KMS-11 (cell line): ENCODE measurements around the gene GCHFR.
A peak's percentile ranks its signal among the peaks of the same experiment; 100 is the strongest.

ENCODE experiments used
- H2AFZ ChIP-seq: fragments of 200-600 bp; sonication (generic); 2 replicates; pipeline ENCODE4 v1.6.1; 2016; ENCODE audit warnings: antibody characterized with exemption, mixed run types, low read depth
- H3K27ac ChIP-seq: fragments of 200-600 bp; sonication (generic); 2 replicates; pipeline ENCODE4 v1.6.1; 2016; ENCODE audit warnings: mild to moderate bottlenecking, mixed run types
- H3K27me3 ChIP-seq: fragments of 200-600 bp; sonication (generic); 2 replicates; pipeline ENCODE4 v1.6.1; 2017; ENCODE audit warnings: mild to moderate bottlenecking, low read depth, mixed run types, moderate library complexity; ENCODE audit not compliant: insufficient read depth
- H3K36me3 ChIP-seq: fragments of 200-600 bp; sonication (generic); 2 replicates; pipeline ENCODE4 v1.6.1; 2017; ENCODE audit warnings: mild to moderate bottlenecking, mixed run types; ENCODE audit not compliant: insufficient read depth
- H3K4me1 ChIP-seq: fragments of 200-600 bp; sonication (generic); 2 replicates; pipeline ENCODE4 v1.6.1; 2016; ENCODE audit warnings: mild to moderate bottlenecking, low read depth, mixed run types; ENCODE audit not compliant: poor library complexity, severe bottlenecking
- H3K4me2 ChIP-seq: fragments of 200-600 bp; sonication (generic); 2 replicates; pipeline ENCODE4 v1.7.0; 2016; ENCODE audit warnings: mild to moderate bottlenecking, mixed run types
- H3K4me3 ChIP-seq: fragments of 200-600 bp; sonication (generic); IDR thresholded peaks from 2 replicates; pipeline ENCODE4 v1.6.1; 2017; ENCODE audit warnings: low read depth, low read length, mixed read lengths; ENCODE audit not compliant: insufficient read depth
- H3K79me2 ChIP-seq: fragments of 200-600 bp; sonication (generic); 2 replicates; pipeline ENCODE4 v1.6.1; 2016; ENCODE audit warnings: low read depth, mixed run types; ENCODE audit not compliant: insufficient read depth
- H3K9ac ChIP-seq: fragments of 200-600 bp; sonication (generic); 2 replicates; pipeline ENCODE4 v1.6.1; 2016; ENCODE audit warnings: mild to moderate bottlenecking, mixed run types
- H4K20me1 ChIP-seq: fragments of 200-600 bp; sonication (generic); 2 replicates; pipeline ENCODE4 v1.6.1; 2016; ENCODE audit warnings: mild to moderate bottlenecking, mixed run types; ENCODE audit not compliant: insufficient read depth
- TF ChIP-seq, protein P1 (sequence below): fragments of 200-600 bp; sonication (generic); conservative IDR thresholded peaks from 2 replicates; pipeline ENCODE4 v1.6.1; 2017; ENCODE audit warnings: low read depth, mild to moderate bottlenecking, antibody characterized with exemption, low read length, moderate library complexity, mixed read lengths

GCHFR gene

DNA sequence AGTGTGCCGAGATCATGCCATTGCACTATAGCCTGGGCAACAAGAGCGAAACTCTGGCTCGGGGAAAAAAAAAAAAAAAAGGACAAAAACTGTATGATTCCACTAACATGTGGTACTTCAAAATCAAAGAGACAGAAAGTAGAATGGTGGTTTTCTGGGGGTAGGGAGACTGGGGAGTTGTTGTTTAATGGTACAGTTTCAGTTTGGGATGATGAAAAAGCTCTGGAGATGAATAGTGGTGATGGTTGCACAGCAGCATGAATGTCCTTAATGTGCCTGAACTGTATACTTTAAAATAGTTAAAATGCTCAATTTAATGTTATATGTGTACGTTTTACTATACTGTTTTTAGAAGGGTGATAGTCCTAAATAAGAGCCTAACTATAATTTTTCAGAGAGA is 41.5 kb upstream of the GCHFR start:
- H3K36me3 ChIP-seq, result no peaks in the 10 kb centered on the region; the same call in 1 of the 2 replicates
- no peak overlapping the region for H2AFZ ChIP-seq

DNA sequence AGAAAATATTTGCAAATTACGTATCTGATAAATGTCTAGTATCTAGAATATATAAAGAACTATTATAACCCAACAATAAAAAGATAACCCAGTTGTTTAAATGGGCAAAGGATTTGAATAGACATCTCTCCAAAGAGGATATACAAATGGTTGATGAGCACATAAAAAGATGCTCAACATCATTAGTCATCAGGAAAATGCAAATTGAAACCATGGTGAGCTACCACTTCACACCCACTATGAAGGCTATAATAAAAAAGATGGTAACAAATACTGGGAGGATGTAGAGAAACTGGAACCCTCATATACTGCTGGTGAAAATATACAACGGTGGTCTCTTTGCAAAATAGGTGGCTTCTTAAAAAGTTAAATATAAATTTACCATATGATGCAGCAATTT is 40.9 kb upstream of the GCHFR start:
- H3K4me2 ChIP-seq, result no peak overlapping the region
- H3K9ac ChIP-seq, result no peak overlapping the region
- no peak overlapping the region for H2AFZ ChIP-seq
- H4K20me1 ChIP-seq, result no peaks in the 10 kb centered on the region
- no peaks in the 10 kb centered on the region; the same call in 1 of the 2 replicates for H3K36me3 ChIP-seq
- no peaks in the 10 kb centered on the region for H3K27me3 ChIP-seq
- no peaks in the 10 kb centered on the region for H3K79me2 ChIP-seq
- no peak overlapping the region for H3K27ac ChIP-seq
- no peak overlapping the region for H3K4me3 ChIP-seq
- peaks cover 38% of the 10 kb centered on the region for H3K4me1 ChIP-seq
- TF ChIP-seq, protein P1, sequence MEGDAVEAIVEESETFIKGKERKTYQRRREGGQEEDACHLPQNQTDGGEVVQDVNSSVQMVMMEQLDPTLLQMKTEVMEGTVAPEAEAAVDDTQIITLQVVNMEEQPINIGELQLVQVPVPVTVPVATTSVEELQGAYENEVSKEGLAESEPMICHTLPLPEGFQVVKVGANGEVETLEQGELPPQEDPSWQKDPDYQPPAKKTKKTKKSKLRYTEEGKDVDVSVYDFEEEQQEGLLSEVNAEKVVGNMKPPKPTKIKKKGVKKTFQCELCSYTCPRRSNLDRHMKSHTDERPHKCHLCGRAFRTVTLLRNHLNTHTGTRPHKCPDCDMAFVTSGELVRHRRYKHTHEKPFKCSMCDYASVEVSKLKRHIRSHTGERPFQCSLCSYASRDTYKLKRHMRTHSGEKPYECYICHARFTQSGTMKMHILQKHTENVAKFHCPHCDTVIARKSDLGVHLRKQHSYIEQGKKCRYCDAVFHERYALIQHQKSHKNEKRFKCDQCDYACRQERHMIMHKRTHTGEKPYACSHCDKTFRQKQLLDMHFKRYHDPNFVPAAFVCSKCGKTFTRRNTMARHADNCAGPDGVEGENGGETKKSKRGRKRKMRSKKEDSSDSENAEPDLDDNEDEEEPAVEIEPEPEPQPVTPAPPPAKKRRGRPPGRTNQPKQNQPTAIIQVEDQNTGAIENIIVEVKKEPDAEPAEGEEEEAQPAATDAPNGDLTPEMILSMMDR, result no peak

More for the DNA sequence above, 41.5 kb upstream of the GCHFR start:
- no peak overlapping the region for H3K9ac ChIP-seq
- H3K4me1 ChIP-seq, result peaks cover 38% of the 10 kb centered on the region
- H4K20me1 ChIP-seq, result no peaks in the 10 kb centered on the region
- no peak overlapping the region for H3K4me3 ChIP-seq
- no peak overlapping the region; the same call in 1 of the 2 replicates for H3K27ac ChIP-seq
- no peak overlapping the region for H3K4me2 ChIP-seq
- no peaks in the 10 kb centered on the region for H3K79me2 ChIP-seq
- no peaks in the 10 kb centered on the region for H3K27me3 ChIP-seq
- TF ChIP-seq, protein P1, result no peak

DNA sequence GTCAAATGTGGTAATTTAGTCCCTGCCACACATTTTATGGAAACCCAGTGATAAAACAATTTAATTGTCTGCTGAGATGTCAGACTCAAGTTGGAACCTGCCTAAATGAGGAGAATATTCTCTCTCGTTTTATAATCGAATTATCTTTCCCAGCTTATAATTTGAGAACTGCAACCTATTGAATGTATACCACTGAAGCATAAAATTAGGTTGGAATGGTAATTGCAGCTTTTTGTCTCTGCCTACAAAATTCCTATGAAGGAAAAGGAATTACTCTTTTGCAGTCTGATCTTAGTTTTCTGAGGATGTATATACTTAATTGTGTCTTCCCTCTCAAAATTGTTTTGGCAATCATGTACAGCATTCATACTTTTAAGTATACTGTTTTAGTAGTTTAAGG is 39.9 kb upstream of the GCHFR start:
- TF ChIP-seq, protein P1, result no peak
- H3K4me1 ChIP-seq, result peaks cover 38% of the 10 kb centered on the region
- H3K27ac ChIP-seq, result no peak overlapping the region
- H3K9ac ChIP-seq, result no peak overlapping the region
- no peak overlapping the region for H2AFZ ChIP-seq
- H3K4me3 ChIP-seq, result no peak overlapping the region
- no peaks in the 10 kb centered on the region for H4K20me1 ChIP-seq
- no peak overlapping the region for H3K4me2 ChIP-seq
- no peaks in the 10 kb centered on the region for H3K27me3 ChIP-seq
- H3K36me3 ChIP-seq, result no peaks in the 10 kb centered on the region; the same call in 1 of the 2 replicates
- no peaks in the 10 kb centered on the region for H3K79me2 ChIP-seq

DNA sequence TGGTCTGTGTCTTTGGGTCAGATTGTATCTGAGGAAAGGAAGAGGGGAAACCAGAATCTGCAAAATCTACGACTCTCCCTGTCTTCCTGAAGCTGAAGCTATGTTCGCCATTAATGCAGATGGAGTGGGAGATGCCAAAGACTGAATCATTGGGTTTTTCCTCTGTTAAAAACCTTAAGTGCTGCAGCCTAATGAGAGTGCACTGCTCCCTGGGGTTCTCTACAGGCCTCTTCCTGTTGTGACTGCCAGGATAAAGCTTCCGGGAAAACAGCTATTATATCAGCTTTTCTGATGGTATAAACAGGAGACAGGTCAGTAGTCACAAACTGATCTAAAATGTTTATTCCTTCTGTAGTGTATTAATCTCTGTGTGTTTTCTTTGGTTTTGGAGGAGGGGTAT is 32.8 kb upstream of the GCHFR start:
- H3K27ac ChIP-seq, result peak overlapping the region; percentile 86
- peaks cover 65% of the 10 kb centered on the region for H3K4me1 ChIP-seq
- 0 out of 2 replicates have a peak, but pooled peaks cover 3% of the 10 kb centered on the region for H3K36me3 ChIP-seq
- no peaks in the 10 kb centered on the region; the same call in 1 of the 2 replicates for H3K79me2 ChIP-seq
- TF ChIP-seq, protein P1, result no peak
- no peaks in the 10 kb centered on the region for H4K20me1 ChIP-seq
- H3K9ac ChIP-seq, result no peak overlapping the region
- no peaks in the 10 kb centered on the region for H3K27me3 ChIP-seq
- H2AFZ ChIP-seq, result no peak overlapping the region
- H3K4me3 ChIP-seq, result no peak overlapping the region
- H3K4me2 ChIP-seq, result peak overlapping the region; percentile 17; the same call in 1 of the 2 replicates
